Inferior parietal cortex (tissue), 1 donor: Measurements from ENCODE around the gene HEPACAM2.

Experiments used
- DNase-seq: peaks from one replicate; pipeline ENCODE4 v3.0.0-alpha.2; 2016; ENCODE audit errors: extremely low spot score

The HEPACAM2 gene

GRCh38 chr7:93147363-93147762 lies 78.9 kb downstream of the HEPACAM2 start:
- peak; percentile 29 for DNase-seq

- no peak for DNase-seq
Measured at GRCh38 chr7:93146472-93147141, 79.7 kb downstream of the HEPACAM2 start.

- no peak for DNase-seq
Measured at GRCh38 chr7:93146036-93146435, 80.2 kb downstream of the HEPACAM2 start.

- DNase-seq: no peak
Measured at GRCh38 chr7:93145354-93145753, 80.9 kb downstream of the HEPACAM2 start.

- DNase-seq: no peak
Measured at GRCh38 chr7:93142127-93142526, 84.1 kb downstream of the HEPACAM2 start.

GRCh38 chr7:93140582-93141191 lies 85.6 kb downstream of the HEPACAM2 start:
- no peak for DNase-seq

GRCh38 chr7:93138576-93138975 lies 87.7 kb downstream of the HEPACAM2 start:
- no peak for DNase-seq
